Gastrocnemius medialis (tissue), 4 donors: ENCODE results near the gene TMCC1. TPM values are rescaled to one million over a fixed set of nuclear protein-coding genes. Genes with fewer than 3 reads are reported as not detected.
A peak's percentile ranks its signal among the peaks of the same experiment; 100 is the strongest.
"Not testable (repeated sequence)": the region's sequence is repeated elsewhere in the genome, so short reads cannot be mapped to it uniquely, and the experiment has no call there.

Source experiments
- ATAC-seq, 2 donors: fragments of 150-250 bp; one replicate each; pipeline ENCODE4 v1.9.1; 2016
- DNase-seq, 2 donors: peaks; one replicate each; pipeline ENCODE4 v3.0.0-alpha.2; 2019
- H3K27ac ChIP-seq, 4 donors: fragments of 200-600 bp; sonication (generic); 1 replicate in 1 of 4; 2 replicates in 3 of 4; pipeline ENCODE4 v1.5.1; 2016 to 2018; ENCODE audit warnings: mild to moderate bottlenecking in 2 of 4, moderate library complexity in 1 of 4
- H3K27me3 ChIP-seq, 3 donors: fragments of 200-600 bp; sonication (generic) in 2 of 3; 1 replicate in 1 of 3; 2 replicates in 2 of 3; pipeline versions ENCODE4 v1.5.1 to v1.6.0; 2016 to 2019; ENCODE audit warnings: mild to moderate bottlenecking in 1 of 3, moderate library complexity in 1 of 3
- H3K36me3 ChIP-seq, 2 donors: fragments of 200-600 bp; sonication (generic) in 1 of 2; one replicate each; pipeline ENCODE4 v1.5.1; 2017 to 2018
- H3K4me1 ChIP-seq, 2 donors: fragments of 200-600 bp; sonication (generic) in 1 of 2; one replicate each; pipeline ENCODE4 v1.5.1; 2016 to 2017; ENCODE audit warnings: mild to moderate bottlenecking in 2 of 2
- H3K4me3 ChIP-seq, 4 donors: fragments of 200-600 bp; sonication (generic) in 3 of 4; 1 replicate in 1 of 4; 2 replicates in 3 of 4; pipeline ENCODE4 v1.5.1; 2016 to 2019; ENCODE audit warnings: mild to moderate bottlenecking in 2 of 4
- H3K9me3 ChIP-seq, 3 donors: fragments of 200-600 bp; sonication (generic) in 2 of 3; 1 replicate in 1 of 3; 2 replicates in 2 of 3; pipeline ENCODE4 v1.5.1; 2016 to 2019
- CTCF ChIP-seq, 5 experiments: fragments of 450-650 bp in 3 of 5; fragments of 200-600 bp in 2 of 5; sonication (generic) in 2 of 5; IDR thresholded peaks in 4 of 5; conservative IDR thresholded peaks in 1 of 5; 1 replicate in 4 of 5; 2 replicates in 1 of 5; pipeline ENCODE4 v1.5.1; 2016 to 2019; ENCODE audit warnings: antibody characterized with exemption in 5 of 5, mild to moderate bottlenecking in 3 of 5, moderate library complexity in 3 of 5
- POLR2A ChIP-seq, 2 donors: fragments of 450-650 bp; IDR thresholded peaks; one replicate each; pipeline ENCODE4 v1.6.1; 2017; ENCODE audit warnings: antibody characterized with exemption in 2 of 2, mild to moderate bottlenecking in 2 of 2, moderate library complexity in 2 of 2
- in situ Hi-C, 4 donors: fragments of 200-750 bp; cut with MboI; loops; one replicate each; pipeline versions ENCODE4 v1.15.0 to v1.8.0; 2017; ENCODE audit warnings: low sequenced_read_pairs in 4 of 4
- intact Hi-C: fragments of 100-400 bp; cut with DNase I; formaldehyde crosslinking; loops from one replicate; pipeline ENCODE4 v1.15.1; 2023; ENCODE audit warnings: low total_unique reads
- total RNA-seq, 4 donors: library from RNA; depleted of rRNA; stranded (reverse); fragments of >200 nt; gene quantifications; one replicate each; pipeline versions ENCODE4 v1.1.0 to v1.2.3, GENCODE V29; 2016

The TMCC1 gene
- total RNA-seq, 4 donors from 2014 or later: 18.8 to 24.7 (median 20.2) TPM

DNA sequence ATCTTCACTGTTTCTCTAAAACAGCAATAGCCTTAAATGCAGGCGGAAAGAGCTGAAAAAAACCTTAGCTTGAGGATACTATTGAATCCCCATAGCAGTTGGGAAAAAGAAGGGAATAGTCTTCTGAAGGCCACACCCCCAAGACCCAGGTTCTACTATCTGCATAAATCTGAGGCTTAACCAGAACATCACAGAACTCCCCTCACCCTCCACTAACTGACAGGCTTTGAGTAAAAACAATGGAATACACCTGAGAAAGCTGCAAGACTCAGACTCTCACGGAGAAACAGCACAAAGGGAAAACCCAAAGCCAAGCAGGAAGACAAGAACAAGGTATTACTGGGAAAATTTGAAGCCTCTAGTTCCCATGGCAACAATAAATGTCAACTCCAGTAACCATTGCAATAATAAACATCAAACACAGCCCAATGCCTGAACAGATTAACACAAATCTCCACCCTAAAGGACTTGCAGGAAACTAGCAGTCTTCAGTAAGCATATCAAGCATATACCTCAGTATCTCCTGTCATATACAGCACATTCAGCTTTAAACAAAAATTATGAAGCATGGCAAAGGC lies 56.4 kb downstream of the TMCC1 start:
- in situ Hi-C loops (loop anchor here in 2 of 4 donors (25.0 kb wide), 1 partner anchor 350 kb away; no protein-coding TSS in a partner anchor), intact Hi-C loops (loop anchor here (5.0 kb wide), 1 partner anchor 55 kb away; the partner anchor contains the start of gene TMCC1)
- no peak for ATAC-seq
- no peaks in the 10 kb centered on the region for H3K36me3 ChIP-seq
- TF ChIP-seq POLR2A (IDR thresholded peaks at IDR 0.05) (no peak), CTCF (IDR thresholded peaks at IDR 0.05 in 4 of 5, conservative IDR thresholded peaks at IDR 0.05 in 1 of 5) (no peak)
- H3K9me3 ChIP-seq: no peaks in the 10 kb centered on the region
- no peak overlapping the region for H3K4me3 ChIP-seq
- H3K4me1 ChIP-seq: peaks cover 28 to 49% of the 10 kb centered on the region in 2 donors
- DNase-seq: no peak
- no peaks in the 10 kb centered on the region for H3K27me3 ChIP-seq
- no peak overlapping the region for H3K27ac ChIP-seq

- TF ChIP-seq POLR2A (IDR thresholded peaks at IDR 0.05): no peak
- TF ChIP-seq CTCF (IDR thresholded peaks at IDR 0.05 in 4 of 5, conservative IDR thresholded peaks at IDR 0.05 in 1 of 5): no peak
- Histone ChIP-seq H3K36me3 (no peaks in the 10 kb centered on the region), H3K4me3 (no peak overlapping the region), H3K9me3 (no peaks in the 10 kb centered on the region), H3K27me3 (no peaks in the 10 kb centered on the region), H3K27ac (peak overlapping the region in 1 of 4 donors; percentile 13), H3K4me1 (peaks cover 34 to 55% of the 10 kb centered on the region in 2 donors)
- intact Hi-C loops: loop anchor here (5.0 kb wide), 1 partner anchor 56 kb away; the partner anchor contains the start of gene TMCC1
- no peak for ATAC-seq
- in situ Hi-C loops: loop anchor here in 2 of 4 donors (25.0 kb wide), 1 partner anchor 349 kb away; no protein-coding TSS in a partner anchor
- DNase-seq: no peak
Measured at GRCh38 chr3:129836381-129837064, 57.0 kb downstream of the TMCC1 start.

DNA sequence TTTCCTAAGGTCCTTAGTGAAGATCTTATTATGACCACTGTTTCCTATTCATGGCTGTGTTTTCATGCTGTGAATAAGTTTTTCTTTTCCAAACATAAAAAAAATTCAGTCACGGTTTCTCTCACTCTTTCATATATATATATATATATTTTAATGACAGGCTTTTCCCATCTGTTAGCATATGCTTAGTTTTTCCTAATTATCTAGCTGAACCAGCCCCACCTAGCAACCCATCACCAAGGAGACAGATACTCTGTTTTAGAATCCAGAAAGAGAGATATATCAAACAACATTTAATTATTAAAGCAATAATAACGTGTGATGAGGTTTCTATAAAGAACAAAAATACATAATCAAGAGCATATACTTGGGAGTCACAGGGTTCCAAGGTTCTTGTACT lies 58.3 kb downstream of the TMCC1 start:
- intact Hi-C loops: loop anchor here (5.0 kb wide), 1 partner anchor 57 kb away; the partner anchor contains the start of gene TMCC1
- DNase-seq (no peak), ATAC-seq (no peak)
- in situ Hi-C loops: loop anchor here in 2 of 4 donors (25.0 kb wide), 1 partner anchor 348 kb away; no protein-coding TSS in a partner anchor
- no peak for TF ChIP-seq POLR2A (IDR thresholded peaks at IDR 0.05)
- TF ChIP-seq CTCF (IDR thresholded peaks at IDR 0.05 in 4 of 5, conservative IDR thresholded peaks at IDR 0.05 in 1 of 5): no peak
- Histone ChIP-seq H3K27ac (peak overlapping the region in 3 of 4 donors; percentile 30 to 60 (median 55)), H3K9me3 (no peaks in the 10 kb centered on the region), H3K27me3 (no peaks in the 10 kb centered on the region), H3K36me3 (no peaks in the 10 kb centered on the region), H3K4me3 (no peak overlapping the region), H3K4me1 (peaks cover 43 to 63% of the 10 kb centered on the region in 2 donors)

- no peaks in the 10 kb centered on the region for H3K27me3 ChIP-seq
- intact Hi-C loops: no loop called here
- TF ChIP-seq CTCF (IDR thresholded peaks at IDR 0.05 in 4 of 5, conservative IDR thresholded peaks at IDR 0.05 in 1 of 5) (no peak), POLR2A (IDR thresholded peaks at IDR 0.05) (no peak)
- peaks cover 49 to 63% of the 10 kb centered on the region in 2 donors for H3K4me1 ChIP-seq
- ATAC-seq (peak in 1 of 2 donors; percentile 73), DNase-seq (no peak)
- H3K27ac ChIP-seq: peak overlapping the region; percentile 11 to 60 (median 42)
- in situ Hi-C loops: loop anchor here in 3 of 4 donors (5.0 to 25.0 kb wide), 3 partner anchors 182 to 347 kb away; no protein-coding TSS in a partner anchor
- no peaks in the 10 kb centered on the region for H3K36me3 ChIP-seq
- no peak overlapping the region for H3K4me3 ChIP-seq
- no peaks in the 10 kb centered on the region for H3K9me3 ChIP-seq
Measured at GRCh38 chr3:129834580-129834979, 58.9 kb downstream of the TMCC1 start.

DNA sequence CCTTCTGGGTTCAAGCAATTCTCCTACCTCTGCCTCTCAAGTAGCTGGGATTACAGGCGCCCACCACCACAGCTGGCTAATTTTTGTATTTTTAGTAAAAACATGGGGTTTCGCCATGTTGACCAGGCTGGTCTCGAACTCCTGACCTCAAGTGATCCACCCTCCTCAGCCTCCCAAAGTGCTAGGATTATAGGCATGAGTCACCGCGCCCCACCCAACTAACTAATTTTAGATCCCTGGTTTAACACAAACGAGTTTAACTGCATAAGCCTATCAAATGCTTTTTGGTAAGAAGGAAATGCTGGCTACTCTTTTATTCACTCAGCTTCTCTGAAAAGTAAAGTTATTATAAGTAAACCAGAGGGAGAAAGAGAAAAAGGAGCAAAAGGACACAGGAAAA lies 61.6 kb downstream of the TMCC1 start:
- in situ Hi-C loops: loop anchor here in 3 of 4 donors (5.0 to 25.0 kb wide), 3 partner anchors 180 to 345 kb away; no protein-coding TSS in a partner anchor
- H3K9me3 ChIP-seq, H3K27me3 ChIP-seq, ATAC-seq, intact Hi-C loops, H3K36me3 ChIP-seq, H3K4me3 ChIP-seq: not testable (repeated sequence)
- Histone ChIP-seq H3K4me1 (peaks cover 42 to 50% of the 10 kb centered on the region in 2 donors), H3K27ac (peak overlapping the region; percentile 0 to 55 (median 30))
- peak in 1 of 2 donors; percentile 37 for DNase-seq
